ENCODE measurements around the gene GTF2I.
"Not testable (repeated sequence)": the region's sequence is repeated elsewhere in the genome, so short reads cannot be mapped to it uniquely, and the experiment has no call there.

The GTF2I gene

DNA sequence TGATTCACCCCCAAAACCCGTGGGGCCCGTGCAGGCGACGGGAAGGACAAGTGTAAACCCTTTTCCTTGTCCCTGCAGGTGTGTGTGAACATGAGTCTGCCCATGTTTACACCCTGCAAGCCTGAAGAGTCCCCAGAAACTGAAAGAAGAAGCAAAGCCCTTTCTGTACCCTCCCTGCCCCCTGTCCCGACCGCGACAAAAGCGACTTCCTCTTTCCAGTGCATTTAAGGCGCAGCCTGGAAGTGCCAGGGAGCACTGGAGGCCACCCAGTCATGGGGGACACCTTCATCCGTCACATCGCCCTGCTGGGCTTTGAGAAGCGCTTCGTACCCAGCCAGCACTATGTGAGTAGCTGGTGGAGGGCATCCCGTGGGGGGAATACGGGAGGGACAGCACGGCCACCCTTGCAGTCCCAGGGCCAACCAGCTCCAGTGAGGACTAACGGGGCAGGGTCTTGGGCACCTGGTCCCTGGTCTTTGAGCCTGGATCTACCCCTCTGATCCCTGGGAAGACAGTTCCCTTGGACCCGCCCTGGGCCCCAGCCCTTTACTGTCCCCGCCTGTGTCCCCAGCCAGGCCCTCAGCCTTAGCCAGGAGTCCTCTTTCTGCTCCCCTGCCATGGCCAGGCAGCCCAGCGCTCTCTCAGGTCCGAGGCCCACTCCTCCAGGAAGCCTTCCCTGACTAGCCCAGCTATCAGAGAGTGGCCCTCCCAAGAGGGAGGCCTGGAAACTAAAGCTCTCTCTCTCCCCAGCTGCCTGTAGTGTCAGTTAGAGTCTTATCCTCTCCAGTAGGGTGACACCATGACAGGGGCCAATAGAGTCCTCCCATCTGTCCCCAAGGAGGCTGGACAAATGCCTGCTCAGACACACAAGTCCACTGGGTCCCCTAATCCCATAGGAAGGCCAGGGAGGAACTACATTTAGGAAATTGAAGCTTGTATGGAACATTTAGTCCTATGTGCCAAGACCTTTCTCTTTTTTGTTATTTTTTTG lies 116.5 kb downstream of the GTF2I start, which contains the start of gene NCF1:
NCF1 (plus strand) TSS at position 252 of the 991 bp plus-strand sequence; CDS start at position 273, 21 bp downstream.
- DNase-seq (ENCODE audit: low read depth in 2 of 2), result not testable (repeated sequence)

DNA sequence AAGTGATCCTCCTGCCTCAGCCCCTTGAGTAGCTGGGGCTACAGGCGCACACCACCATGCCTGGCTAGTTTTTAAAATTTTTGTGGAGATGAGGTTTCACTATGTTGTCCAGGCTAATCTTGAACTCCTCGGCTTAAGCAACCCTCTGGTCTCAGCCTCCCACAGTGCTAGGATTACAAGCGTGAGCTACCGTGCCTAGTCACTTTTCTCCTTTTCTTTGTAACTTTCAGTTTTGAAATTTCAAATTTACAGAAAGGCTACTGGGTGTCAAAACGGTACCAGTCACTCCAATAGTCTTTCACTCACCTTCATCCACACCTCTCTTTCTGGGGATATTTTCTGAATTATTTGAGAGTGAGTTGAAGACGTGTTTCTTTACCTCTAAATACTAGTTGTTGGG lies 117.6 kb downstream of the GTF2I start:
- DNase-seq (ENCODE audit: low read depth in 2 of 2), result not testable (repeated sequence)

DNA sequence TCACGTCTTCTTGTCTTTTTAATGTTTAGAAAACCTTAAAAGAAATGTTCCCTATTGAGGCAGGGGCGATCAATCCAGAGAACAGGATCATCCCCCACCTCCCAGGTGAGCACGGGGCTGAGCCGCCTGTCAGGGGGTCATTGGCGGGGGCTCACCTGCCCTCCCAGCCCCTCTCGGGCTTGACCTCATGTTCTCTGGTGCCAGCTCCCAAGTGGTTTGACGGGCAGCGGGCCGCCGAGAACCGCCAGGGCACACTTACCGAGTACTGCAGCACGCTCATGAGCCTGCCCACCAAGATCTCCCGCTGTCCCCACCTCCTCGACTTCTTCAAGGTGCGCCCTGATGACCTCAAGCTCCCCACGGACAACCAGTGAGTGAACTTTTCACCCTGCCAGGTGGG lies 121.5 kb downstream of the GTF2I start:
- not testable (repeated sequence) for DNase-seq (ENCODE audit: low read depth in 2 of 2)

DNA sequence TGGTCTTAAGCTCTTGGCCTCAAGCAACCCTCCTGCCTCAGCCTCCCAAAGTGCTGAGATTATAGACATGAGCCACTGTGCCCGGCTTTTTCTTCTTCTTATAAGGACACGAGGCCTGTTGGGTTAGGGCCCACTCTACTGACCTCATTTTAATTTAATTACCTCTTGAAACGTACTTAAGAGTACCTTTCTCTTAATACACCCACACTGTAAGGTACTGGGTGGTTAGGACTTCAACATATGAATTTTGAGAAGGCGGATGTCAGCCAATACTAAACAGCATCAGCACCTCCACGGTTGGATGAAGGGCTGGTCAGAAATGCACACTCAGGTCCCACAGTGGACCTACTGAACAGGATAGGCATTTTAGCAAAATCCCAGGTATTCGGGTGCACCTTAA lies 124.2 kb downstream of the GTF2I start:
- DNase-seq (ENCODE audit: low read depth in 2 of 2), result not testable (repeated sequence)

DNA sequence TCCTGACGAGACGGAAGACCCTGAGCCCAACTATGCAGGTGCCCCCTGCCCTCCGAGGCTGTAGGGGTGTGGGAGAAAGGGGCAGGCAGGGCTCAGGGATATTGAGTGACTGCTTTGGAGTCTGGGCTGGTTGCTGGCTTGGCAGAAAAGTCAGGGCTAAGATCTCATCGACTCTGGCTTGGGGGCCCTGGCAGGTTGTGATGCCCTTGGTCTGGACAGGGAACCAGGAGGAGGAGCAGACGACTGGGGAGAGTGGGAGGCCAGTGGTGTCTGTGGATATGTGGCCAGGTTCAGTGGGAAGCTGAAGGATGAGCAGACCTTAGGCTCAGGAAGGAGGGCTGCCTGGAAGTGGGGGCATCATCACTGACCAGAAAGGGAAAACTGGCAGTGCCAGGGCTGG lies 126.1 kb downstream of the GTF2I start:
- not testable (repeated sequence) for DNase-seq (ENCODE audit: low read depth in 2 of 2)

DNA sequence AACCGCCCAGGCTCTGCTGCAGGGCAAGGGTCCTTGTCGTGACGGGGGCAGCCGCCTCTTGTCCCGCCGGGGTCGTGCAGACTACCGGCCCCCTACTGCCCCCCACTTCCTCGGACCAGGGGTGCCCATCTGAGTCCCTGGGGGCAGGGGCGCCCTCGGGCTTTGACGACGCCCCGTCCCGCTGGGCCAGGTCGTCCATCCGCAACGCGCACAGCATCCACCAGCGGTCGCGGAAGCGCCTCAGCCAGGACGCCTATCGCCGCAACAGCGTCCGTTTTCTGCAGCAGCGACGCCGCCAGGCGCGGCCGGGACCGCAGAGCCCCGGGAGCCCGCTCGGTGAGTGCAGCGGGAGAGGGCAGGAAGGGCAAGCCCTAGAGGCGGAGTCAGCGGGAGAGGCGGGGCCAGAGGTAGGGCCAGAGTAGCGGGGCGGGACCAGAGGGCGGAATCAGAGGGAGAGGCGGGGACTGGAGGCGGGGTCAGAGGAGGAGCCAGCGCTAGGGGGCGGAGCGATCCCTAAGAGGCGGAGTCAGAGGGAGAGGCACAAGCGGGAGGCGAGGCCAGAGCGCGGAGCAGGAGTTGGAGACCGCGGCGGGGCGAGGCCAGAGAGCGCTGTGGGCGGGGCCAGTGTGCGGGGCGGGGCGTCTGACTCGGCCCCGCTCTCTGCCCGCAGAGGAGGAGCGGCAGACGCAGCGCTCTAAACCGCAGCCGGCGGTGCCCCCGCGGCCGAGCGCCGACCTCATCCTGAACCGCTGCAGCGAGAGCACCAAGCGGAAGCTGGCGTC lies 131.0 kb downstream of the GTF2I start:
- peak; percentile 87 to 91 for DNase-seq (ENCODE audit: low read depth in 2 of 2)

DNA sequence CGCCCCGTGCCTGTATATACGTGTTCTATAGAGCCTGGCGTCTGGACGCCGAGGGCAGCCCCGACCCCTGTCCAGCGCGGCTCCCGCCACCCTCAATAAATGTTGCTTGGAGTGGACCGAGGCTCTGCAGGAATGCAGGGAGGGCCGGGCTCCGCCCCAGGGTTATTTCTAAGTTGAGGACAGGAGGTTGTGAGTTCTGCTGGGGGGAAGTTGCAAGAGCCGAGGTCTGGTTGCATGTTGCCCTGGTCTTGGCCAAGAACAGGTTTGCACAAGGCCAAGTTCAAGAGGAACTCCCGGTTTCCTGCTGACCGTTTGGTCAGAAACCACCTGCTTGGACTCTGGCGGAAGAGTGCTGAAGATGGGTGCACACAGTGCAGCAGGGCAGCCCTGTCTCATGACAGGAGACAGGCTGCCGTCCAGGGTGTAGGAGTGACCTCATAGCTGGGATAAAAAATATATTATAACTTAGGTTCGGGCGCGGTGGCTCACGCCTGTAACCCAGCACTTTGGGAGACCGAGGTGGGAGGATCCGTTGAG lies 131.8 kb downstream of the GTF2I start:
- DNase-seq (ENCODE audit: low read depth in 2 of 2), result not testable (repeated sequence)

DNA sequence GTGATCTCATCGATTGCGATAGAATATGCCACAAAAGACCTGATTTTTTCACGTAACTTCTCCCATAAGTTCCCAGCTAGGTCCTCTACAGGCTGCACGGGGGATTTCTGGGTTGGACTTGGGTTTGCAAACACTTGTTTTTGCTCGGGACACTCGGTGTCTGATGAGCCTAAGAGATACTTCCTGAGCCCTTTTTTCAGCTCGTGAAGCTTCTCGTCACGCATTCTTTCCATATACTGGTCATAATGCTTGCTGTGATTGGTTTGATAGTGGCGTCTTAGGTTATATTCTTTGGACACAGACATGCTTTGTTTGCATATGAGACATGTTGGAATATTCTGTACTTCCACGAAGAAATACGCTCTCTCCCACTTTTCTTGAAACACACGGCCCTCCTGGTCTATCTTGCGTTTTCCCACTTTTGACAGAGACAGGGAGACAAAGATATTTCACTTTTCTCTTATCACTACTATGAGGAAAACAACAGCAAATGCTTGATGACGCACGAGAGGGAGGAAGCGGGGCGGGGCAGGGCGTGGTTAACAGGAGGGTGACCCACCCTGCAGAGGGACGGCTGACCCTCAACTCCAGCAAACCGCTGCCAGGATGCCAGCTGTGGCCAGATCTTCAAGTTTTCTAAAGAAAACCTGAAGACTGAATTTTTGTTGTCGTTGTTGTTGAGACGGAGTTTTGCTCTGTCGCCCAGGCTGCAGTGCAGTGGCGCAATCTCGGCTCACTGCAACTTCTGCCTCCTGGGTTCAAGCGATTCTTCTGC lies 140.5 kb downstream of the GTF2I start:
- not testable (repeated sequence) for DNase-seq (ENCODE audit: low read depth in 2 of 2)

DNA sequence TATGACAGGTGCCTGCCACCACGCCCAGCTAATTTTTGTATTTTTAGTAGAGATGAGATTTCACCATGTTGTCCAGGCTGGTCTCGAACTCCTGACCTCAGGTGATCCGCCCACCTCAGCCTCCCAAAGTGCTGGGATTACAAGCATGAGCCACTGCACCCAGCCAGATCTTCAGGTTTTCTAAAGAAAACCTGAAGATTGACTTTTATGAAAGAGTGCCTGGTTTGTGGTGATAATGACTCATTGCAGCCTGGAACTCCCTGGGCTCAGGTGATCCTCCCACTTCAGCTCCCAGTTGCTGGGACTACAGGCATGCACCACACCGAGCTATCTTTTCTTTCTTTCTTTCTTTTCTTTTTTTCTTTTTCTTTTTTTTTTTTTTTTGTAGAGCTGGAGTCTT lies 141.1 kb downstream of the GTF2I start:
- not testable (repeated sequence) for DNase-seq (ENCODE audit: low read depth in 2 of 2)
